GM18517 (cell line): Measurements from ENCODE around the gene PYROXD2.
"Not testable (repeated sequence)": the region's sequence is repeated elsewhere in the genome, so short reads cannot be mapped to it uniquely, and the experiment has no call there.

Source experiments
- ATAC-seq: cut with Tn5 transposase; IDR thresholded peaks from one replicate; pipeline ENCODE4 v1.9.1; 2021; ENCODE audit warnings: mild to moderate bottlenecking, moderate library complexity; ENCODE audit not compliant: unreplicated experiment

Gene PYROXD2

GRCh38 chr10:98370831-98371820 lies 43.9 kb downstream of the PYROXD2 start:
- ATAC-seq, result no peak

GRCh38 chr10:98369801-98370200 lies 45.2 kb downstream of the PYROXD2 start:
- ATAC-seq, result no peak

- ATAC-seq, result no peak
Observed at GRCh38 chr10:98368644-98369043, 46.3 kb downstream of the PYROXD2 start.

GRCh38 chr10:98367604-98368451 lies 47.2 kb downstream of the PYROXD2 start:
- ATAC-seq, result no peak

- ATAC-seq, result no peak
Observed at GRCh38 chr10:98366062-98366530, 48.9 kb downstream of the PYROXD2 start.

GRCh38 chr10:98365406-98366061 lies 49.4 kb downstream of the PYROXD2 start:
- no peak for ATAC-seq

GRCh38 chr10:98364432-98365102 lies 50.4 kb downstream of the PYROXD2 start:
- no peak for ATAC-seq

- no peak for ATAC-seq
Observed at GRCh38 chr10:98363220-98363619, 51.8 kb downstream of the PYROXD2 start.

- peak; percentile 99 for ATAC-seq
Observed at GRCh38 chr10:98361131-98362025, 53.6 kb downstream of the PYROXD2 start.

GRCh38 chr10:98357194-98357822 lies 57.7 kb downstream of the PYROXD2 start:
- no peak for ATAC-seq

- ATAC-seq, result no peak
Observed at GRCh38 chr10:98354491-98354890, 60.5 kb downstream of the PYROXD2 start.

GRCh38 chr10:98353170-98353569 lies 61.8 kb downstream of the PYROXD2 start:
- ATAC-seq, result no peak

- ATAC-seq, result no peak
Observed at GRCh38 chr10:98351831-98352402, 63.1 kb downstream of the PYROXD2 start.

- no peak for ATAC-seq
Observed at GRCh38 chr10:98349508-98349922, 65.5 kb downstream of the PYROXD2 start.

GRCh38 chr10:98346847-98347246 lies 68.1 kb downstream of the PYROXD2 start:
- ATAC-seq, result no peak

- ATAC-seq, result no peak
Observed at GRCh38 chr10:98344589-98345038, 70.4 kb downstream of the PYROXD2 start.

- not testable (repeated sequence) for ATAC-seq
Observed at GRCh38 chr10:98341701-98342100, 73.3 kb downstream of the PYROXD2 start.

- no peak for ATAC-seq
Observed at GRCh38 chr10:98340940-98341310, 74.1 kb downstream of the PYROXD2 start.
